NCI-H2107 treated with DMSO at 0.1 percent for 48 hours (cell line): ENCODE measurements around the gene IARS1.
A peak's percentile ranks its signal among the peaks of the same experiment; 100 is the strongest.

Experiments used
- DNase-seq: peaks from one replicate; lab custom pipeline; 2025; ENCODE audit not compliant: unreplicated experiment; lab: John Stamatoyannopoulos, UW

Gene IARS1

GRCh38 chr9:92293452-92294296, at the start of gene IARS1:
IARS1 (minus strand) TSS chr9:92293697; CDS start chr9:92289419, 4,278 bp downstream.
- DNase-seq = peak; percentile 88

GRCh38 chr9:92342825-92343488, 49.5 kb upstream of the IARS1 start:
- peak; percentile 1 for DNase-seq

DNA sequence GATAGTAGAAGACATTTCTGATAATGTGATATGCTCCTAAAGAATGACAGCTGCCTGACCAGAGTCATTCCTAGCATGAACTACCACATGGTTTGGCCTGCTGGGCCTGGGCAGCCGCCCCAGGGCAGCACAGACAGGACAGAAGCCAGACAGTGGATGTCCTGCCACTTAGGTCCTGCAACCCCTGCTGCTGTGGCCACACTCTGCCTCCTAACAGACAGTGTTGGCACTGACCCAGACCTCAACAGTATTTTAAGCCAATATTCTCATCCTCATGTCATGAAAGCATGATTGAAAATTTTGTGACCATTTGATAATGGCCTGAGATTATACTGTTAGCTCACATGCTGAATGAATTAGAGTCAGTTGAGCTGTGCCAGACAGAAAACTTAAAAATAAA, 48.1 kb upstream of the IARS1 start:
- no peak for DNase-seq

- no peak for DNase-seq
Observed at GRCh38 chr9:92333282-92333634, 39.8 kb upstream of the IARS1 start.

- DNase-seq = no peak
Observed at GRCh38 chr9:92332577-92333281, 39.2 kb upstream of the IARS1 start.

- peak; percentile 37 for DNase-seq
Observed at GRCh38 chr9:92328225-92328624, 34.7 kb upstream of the IARS1 start.

DNA sequence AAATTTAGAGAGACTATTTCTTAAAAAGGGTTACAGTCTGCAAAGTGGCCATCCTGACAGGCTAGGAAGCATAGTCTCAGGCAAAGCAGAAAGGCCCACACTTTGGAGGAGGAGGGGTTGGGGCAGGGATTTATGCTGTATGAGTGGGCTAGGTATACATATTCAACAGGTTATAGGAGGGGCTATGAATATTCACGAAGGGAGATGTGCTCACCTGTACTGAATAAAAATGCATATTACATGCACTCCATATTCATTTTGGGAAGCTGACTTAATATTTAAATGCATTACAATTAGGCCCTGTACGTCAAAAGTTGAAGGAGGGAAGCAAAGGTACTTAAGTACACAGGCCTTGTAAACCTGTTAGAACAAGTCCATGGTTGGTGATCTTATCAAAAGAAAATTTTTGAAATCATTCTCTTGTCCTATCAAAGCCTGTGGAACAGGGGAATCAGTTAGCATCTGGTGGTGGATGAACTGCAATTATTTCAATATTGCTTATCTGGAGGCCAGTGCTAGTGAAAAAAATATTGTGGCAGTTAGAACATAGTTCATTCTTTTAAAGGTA, 33.9 kb upstream of the IARS1 start:
- no peak for DNase-seq

DNA sequence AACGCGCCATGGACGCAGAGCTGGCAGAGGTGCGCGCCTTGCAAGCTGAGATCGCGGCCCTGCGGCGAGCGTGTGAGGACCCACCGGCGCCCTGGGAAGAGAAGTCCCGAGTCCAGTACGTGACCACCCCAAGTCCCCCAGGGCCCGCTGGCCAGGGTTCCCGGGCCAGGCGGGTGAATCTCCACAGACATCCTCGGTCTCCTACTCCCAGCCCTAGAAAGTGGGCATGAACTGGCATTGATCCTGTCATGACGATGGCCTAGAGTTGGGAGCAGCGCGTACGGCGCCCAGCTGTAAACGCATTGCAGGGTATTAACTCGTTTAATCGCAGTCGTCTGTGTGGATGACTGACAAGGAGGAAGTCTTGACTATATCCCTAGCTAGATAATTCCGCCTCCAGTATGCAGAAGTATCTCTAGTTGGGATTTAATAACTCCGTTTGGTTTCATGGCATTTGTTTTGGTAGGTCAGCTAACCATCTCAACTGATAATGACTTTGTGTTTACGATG, 32.5 kb upstream of the IARS1 start:
- peak; percentile 21 for DNase-seq

DNA sequence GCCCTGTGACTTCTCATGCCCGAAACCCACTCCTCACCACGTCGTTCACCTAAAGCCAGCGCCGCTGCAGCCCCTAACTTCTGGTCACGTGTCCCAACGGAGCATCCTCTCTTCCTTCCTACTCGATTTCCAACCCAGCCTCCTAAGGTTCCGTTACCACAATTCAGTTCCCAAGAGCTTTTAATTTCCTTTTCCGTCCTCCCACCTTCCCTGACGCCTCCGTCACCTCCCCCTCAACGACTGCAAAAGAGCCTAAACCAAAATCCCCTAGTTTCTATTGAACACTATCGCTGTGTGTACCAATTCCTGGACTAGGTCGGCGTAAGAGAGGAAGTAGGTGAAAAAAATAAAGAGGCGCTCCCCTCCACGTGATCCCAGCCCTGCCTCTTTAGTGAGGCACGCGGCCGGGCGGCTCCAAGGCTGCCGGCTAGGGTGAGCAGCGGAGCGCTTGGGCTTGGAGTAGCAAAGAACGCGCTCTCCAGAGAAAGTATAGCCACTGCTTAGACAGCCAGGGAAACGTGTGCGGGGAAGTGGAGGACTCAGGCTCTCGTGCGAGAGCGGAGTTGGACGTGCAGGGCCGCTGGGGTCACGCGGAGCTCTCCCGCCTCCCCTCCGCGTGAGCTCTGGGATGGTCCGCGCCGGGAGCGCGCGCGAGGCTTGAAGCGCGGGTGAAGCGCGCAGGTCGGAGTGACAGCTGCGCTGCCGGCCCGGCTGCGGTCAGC, 31.9 kb upstream of the IARS1 start, which contains the start of the genes CENPP and NOL8:
Gene CENPP (plus strand): TSS at position 685 of the 722 bp plus-strand sequence.
Gene NOL8 (minus strand): TSS at position 82 of the 722 bp plus-strand sequence. CDS start 1,189 bp downstream, outside the sequence.
- DNase-seq = peak; percentile 85

GRCh38 chr9:92324889-92325268, 31.4 kb upstream of the IARS1 start:
- no peak for DNase-seq

- no peak for DNase-seq
Observed at GRCh38 chr9:92324431-92324830, 30.9 kb upstream of the IARS1 start.

GRCh38 chr9:92315456-92315855, 22.0 kb upstream of the IARS1 start:
- DNase-seq = no peak

GRCh38 chr9:92313624-92314012, 20.1 kb upstream of the IARS1 start:
- DNase-seq = no peak

- no peak for DNase-seq
Observed at GRCh38 chr9:92312887-92313623, 19.6 kb upstream of the IARS1 start.

DNA sequence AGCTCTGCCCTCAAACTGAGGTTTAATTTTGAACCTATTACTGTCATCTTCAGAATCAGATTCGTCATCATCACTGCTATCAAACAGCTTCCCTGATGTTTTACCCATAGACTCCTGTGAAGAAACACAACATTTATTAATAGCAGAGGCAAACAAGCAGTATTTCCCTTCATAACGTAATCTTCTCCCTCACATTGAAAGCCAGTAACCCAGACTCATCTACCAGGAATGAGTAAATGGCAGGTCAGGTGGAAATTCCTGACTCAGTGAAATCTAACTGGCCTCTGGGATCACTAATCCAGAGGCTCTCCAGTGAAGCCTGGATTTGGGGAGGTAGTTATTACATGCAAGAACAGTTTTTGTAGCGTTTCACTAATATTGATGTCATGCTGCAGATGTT, 17.1 kb upstream of the IARS1 start:
- DNase-seq = no peak

GRCh38 chr9:92308893-92309292, 15.4 kb upstream of the IARS1 start:
- no peak for DNase-seq

GRCh38 chr9:92300936-92301335, 7.4 kb upstream of the IARS1 start:
- no peak for DNase-seq

DNA sequence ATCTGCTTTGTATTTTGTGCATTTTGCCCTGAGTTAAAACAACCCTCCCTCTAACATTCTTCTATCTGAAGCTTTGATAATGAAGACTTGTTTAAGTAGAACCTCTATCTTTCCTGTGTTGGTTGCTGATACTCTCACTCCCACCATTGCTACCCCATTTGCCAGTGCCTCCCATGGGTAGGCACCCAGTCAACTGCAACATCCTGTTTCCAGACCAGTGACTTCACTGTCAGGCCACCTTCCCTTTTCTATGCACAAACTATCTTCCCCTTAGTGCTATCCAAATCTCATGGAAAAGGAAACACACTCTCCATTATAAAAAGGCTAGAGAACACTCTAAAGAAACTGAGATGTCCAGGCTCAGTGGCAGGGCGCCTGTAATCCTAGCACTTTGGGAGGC, 5.6 kb upstream of the IARS1 start:
- DNase-seq = no peak

DNA sequence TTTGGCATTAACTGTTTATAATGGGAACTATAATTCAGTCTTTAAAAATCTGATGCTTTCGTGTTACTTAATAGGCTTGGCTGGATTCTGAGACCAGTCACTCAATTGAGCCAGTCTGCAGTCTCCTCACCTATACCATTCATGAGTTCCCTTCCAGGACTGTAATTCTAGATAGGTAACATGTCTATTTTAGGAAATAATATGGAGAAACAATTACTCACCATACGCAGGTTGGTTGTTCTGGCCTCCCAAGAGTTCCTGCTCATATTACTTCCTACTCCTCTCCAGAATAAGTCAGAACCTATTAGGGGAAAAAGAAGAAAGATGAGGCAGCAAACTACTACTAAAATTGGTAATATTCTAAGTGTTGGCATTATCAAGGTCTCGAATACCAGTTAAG, 4.5 kb upstream of the IARS1 start:
- no peak for DNase-seq

DNA sequence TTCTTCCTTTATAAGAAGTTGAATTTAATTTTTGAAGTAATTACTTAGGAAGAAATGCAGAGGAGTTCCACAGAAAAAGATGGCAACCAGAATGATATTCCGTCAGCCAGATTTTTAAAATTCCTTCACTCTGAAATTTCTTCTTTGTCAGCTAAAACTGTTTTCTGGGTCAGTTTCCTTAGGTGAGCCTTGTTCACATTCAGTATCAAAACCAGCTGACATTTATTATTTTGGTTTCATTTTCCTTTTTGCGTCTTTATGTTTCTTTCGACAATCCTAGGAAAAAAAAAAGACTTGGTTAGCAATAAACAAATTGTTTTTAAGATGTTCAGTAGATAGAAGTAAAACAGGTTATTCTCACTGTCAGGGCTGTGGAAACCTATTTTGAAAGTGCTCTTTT, 4.1 kb upstream of the IARS1 start:
- DNase-seq = no peak
